Activated CD4-positive, alpha-beta memory T cell treated with anti-CD3 and anti-CD28 coated beads, Interleukin-2, amount 10 ng/mL, durations not matched to agents 7 days and 5 days (primary cell): Measurements from ENCODE around the gene NLRC4. TPM values are rescaled to one million over a fixed set of nuclear protein-coding genes. Genes with fewer than 3 reads are reported as not detected.
A peak's percentile ranks its signal among the peaks of the same experiment; 100 is the strongest.
"Not testable (repeated sequence)": the region's sequence is repeated elsewhere in the genome, so short reads cannot be mapped to it uniquely, and the experiment has no call there.

Source experiments
- CTCF ChIA-PET: fragments of 350-600 bp; sonication (Branson Sonifier 250); formaldehyde crosslinking; loops from one replicate; lab custom pipeline; 2021; ENCODE audit warnings: antibody characterized with exemption, inconsistent platforms; lab: Charles Lee
- POLR2A ChIA-PET: fragments of 350-600 bp; sonication (Branson Sonifier 250); formaldehyde crosslinking; loops from one replicate; lab custom pipeline; 2021; ENCODE audit warnings: antibody characterized with exemption; lab: Charles Lee
- DNase-seq: peaks from one replicate; pipeline ENCODE4 v3.0.0-alpha.2; 2020
- H3K27ac Mint-ChIP-seq: one replicate; pipeline ENCODE4 v1.8.0; 2021; ENCODE audit warnings: mild to moderate bottlenecking, mixed read lengths
- H3K27me3 Mint-ChIP-seq: one replicate; pipeline ENCODE4 v1.8.0; 2021; ENCODE audit warnings: mixed read lengths
- H3K36me3 Mint-ChIP-seq: one replicate; pipeline ENCODE4 v1.8.0; 2021; ENCODE audit warnings: low read depth, mixed read lengths
- H3K4me1 Mint-ChIP-seq: one replicate; pipeline ENCODE4 v1.8.0; 2021; ENCODE audit warnings: mixed read lengths
- H3K4me3 Mint-ChIP-seq: one replicate; pipeline ENCODE4 v1.8.0; 2021; ENCODE audit warnings: mild to moderate bottlenecking, mixed read lengths
- H3K9me3 Mint-ChIP-seq: one replicate; pipeline ENCODE4 v1.8.0; 2021; ENCODE audit warnings: mixed read lengths
- total RNA-seq, 2 experiments: library from RNA; stranded (reverse); gene quantifications; one replicate each; pipeline ENCODE4 v1.2.3, GENCODE V29; 2021

Gene NLRC4
- under 1 TPM; 0.08 to 0.30 TPM for total RNA-seq

DNA sequence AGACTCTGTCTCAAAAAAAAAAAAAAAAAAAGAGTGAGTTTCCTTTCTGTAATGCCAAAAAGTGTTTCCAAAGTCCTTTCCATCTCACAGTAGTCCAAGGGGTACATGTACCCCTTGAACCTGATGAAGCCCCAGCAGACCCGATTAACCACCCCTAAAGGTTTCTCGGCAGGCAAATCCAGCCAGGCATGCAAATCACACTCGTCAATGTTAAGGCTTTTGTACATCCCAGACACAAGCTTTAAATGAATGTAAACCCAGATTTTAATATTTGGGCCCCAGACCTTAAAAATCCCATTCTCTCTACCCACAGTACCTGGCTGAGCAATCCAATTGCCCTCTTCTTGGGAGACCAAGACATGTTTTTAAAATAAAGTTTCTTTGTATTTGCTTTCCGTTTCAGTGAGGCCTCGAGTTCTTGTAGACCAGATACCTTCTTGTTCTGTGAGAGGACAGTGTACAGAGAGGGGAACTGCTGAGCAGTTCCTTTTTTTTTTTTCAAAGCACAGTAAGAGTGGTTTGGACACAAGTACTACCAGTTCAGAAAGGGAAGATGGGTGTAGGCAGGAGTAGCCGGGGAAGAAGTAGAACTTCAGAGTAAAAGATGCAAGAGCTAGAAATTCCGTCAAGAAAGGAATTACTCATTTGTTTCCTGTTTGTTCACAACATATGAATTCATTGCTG lies at the start of gene NLRC4:
Gene NLRC4 (minus strand): TSS at position 465 of the 684 bp plus-strand sequence. CDS start 8,111 bp downstream, outside the sequence.
- Mint-ChIP-seq H3K27ac (peak within 1 kb of the TSS; percentile 70), H3K9me3 (no peaks in the 10 kb centered on the region), H3K27me3 (no peaks in the 10 kb centered on the region), H3K36me3 (no peaks in the 10 kb centered on the region), H3K4me1 (peaks cover 8% of the 10 kb centered on the region), H3K4me3 (peak within 1 kb of the TSS; percentile 39)
- ChIA-PET CTCF (no interaction called here), POLR2A (interaction anchor here (1.5 kb wide), 1 partner anchor 14 kb away, joined by 5 read pairs; the partner anchor contains the start of gene YIPF4)
- DNase-seq: no peak

GRCh38 chr2:32310577-32310976 lies 45.9 kb upstream of the NLRC4 start:
- H3K27ac Mint-ChIP-seq: no peak overlapping the region
- no peaks in the 10 kb centered on the region for H3K27me3 Mint-ChIP-seq
- POLR2A ChIA-PET: no interaction called here
- CTCF ChIA-PET: no interaction called here
- H3K4me3 Mint-ChIP-seq: no peak overlapping the region
- H3K36me3 Mint-ChIP-seq: peaks cover 8% of the 10 kb centered on the region
- no peak for DNase-seq
- no peaks in the 10 kb centered on the region for H3K9me3 Mint-ChIP-seq
- no peaks in the 10 kb centered on the region for H3K4me1 Mint-ChIP-seq

- H3K36me3 Mint-ChIP-seq: peaks cover 33% of the 10 kb centered on the region
- DNase-seq, H3K4me3 Mint-ChIP-seq, H3K27ac Mint-ChIP-seq, H3K4me1 Mint-ChIP-seq, H3K27me3 Mint-ChIP-seq, POLR2A ChIA-PET, CTCF ChIA-PET, H3K9me3 Mint-ChIP-seq: not testable (repeated sequence)
Measured at GRCh38 chr2:32293966-32294562, 29.4 kb upstream of the NLRC4 start.

- peaks cover 11% of the 10 kb centered on the region for H3K4me1 Mint-ChIP-seq
- H3K27me3 Mint-ChIP-seq, CTCF ChIA-PET, POLR2A ChIA-PET, H3K27ac Mint-ChIP-seq, DNase-seq, H3K4me3 Mint-ChIP-seq, H3K9me3 Mint-ChIP-seq: not testable (repeated sequence)
- peaks cover 29% of the 10 kb centered on the region for H3K36me3 Mint-ChIP-seq
Measured at GRCh38 chr2:32293493-32293892, 28.8 kb upstream of the NLRC4 start.

DNA sequence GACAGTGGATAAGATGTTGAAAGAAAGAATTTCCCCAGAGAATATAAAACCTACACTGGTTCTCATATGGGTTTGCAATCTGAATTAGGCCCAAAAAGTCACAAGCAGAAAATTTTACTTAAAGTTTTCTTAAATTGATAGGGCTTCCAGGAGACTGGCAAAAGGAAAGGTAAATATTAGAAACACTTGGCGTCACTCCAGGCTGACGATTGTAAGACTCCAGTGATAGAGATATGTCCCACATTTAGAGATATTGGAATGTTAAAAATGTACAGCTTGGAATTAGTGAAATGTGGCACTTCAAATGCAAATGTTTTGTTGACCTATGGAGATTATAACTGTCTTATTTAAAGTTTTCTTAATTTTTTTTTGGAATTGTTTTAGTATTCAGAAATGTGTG lies 27.1 kb upstream of the NLRC4 start:
- H3K27me3 Mint-ChIP-seq: no peaks in the 10 kb centered on the region
- H3K36me3 Mint-ChIP-seq: peaks cover 30% of the 10 kb centered on the region
- ChIA-PET POLR2A (no interaction called here), CTCF (no interaction called here)
- no peak for DNase-seq
- H3K4me3 Mint-ChIP-seq: no peak overlapping the region
- peaks cover 11% of the 10 kb centered on the region for H3K4me1 Mint-ChIP-seq
- H3K27ac Mint-ChIP-seq: no peak overlapping the region
- H3K9me3 Mint-ChIP-seq: no peaks in the 10 kb centered on the region

DNA sequence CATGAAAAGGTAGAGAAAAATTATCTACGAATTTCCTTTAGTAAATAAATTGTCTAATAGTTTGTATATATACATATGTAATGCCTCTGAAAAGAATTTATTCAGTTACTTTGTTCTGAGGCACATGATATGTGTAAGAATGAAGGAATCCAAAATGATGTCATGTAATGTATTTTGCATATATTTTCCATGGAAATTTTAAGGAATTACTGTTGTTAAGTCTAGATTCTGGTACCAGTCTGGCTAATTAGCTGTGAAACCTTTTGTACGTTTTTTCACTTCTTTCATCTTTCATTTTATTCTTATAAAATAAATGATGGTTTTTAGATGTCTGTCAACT lies 25.3 kb upstream of the NLRC4 start:
- no peaks in the 10 kb centered on the region for H3K27me3 Mint-ChIP-seq
- H3K27ac Mint-ChIP-seq: no peak overlapping the region
- H3K4me1 Mint-ChIP-seq: peaks cover 11% of the 10 kb centered on the region
- no peak overlapping the region for H3K4me3 Mint-ChIP-seq
- DNase-seq: no peak
- POLR2A ChIA-PET: interaction anchor here (1.6 kb wide), 1 partner anchor 10 kb away, joined by 6 read pairs; no protein-coding TSS in a partner anchor
- H3K9me3 Mint-ChIP-seq: no peaks in the 10 kb centered on the region
- CTCF ChIA-PET: no interaction called here
- H3K36me3 Mint-ChIP-seq: peaks cover 27% of the 10 kb centered on the region

DNA sequence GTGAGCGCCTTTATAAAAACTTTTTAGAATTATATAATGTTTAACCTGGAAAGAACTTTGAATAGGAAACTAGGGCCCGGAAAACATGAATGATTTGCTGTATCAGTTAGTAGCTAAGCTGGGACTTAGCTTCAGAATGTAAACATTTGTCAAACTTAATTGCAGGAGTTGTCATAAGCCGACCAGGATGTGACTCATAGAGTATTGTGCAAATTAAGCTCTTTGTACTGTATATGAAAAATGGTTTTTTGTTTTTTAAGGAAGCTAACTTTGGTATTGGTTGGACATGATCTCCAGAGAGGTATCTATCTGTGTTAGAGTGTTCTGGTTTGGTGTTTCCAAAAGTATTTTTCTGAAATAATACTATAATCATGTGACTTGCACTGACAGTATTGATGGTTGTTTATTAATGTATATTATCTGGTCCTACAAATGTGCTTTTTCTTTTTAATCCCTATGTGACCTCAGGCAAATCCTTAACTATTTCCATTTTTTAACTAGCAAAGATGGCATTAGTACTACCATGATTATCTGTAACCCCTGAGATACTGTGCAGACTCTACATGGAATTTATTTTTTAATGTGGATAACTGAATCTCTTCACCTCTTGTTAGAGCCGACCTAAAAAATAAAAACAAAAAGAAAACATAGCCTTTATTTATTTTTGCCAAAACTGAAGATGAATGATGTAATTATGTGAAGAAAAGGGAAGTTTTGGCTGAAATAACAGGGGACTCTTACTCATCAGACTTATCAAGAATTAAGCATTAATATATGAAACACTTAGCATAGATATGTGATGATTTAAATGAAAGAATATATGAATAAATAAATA lies 24.7 kb upstream of the NLRC4 start:
- no peaks in the 10 kb centered on the region for H3K9me3 Mint-ChIP-seq

DNA sequence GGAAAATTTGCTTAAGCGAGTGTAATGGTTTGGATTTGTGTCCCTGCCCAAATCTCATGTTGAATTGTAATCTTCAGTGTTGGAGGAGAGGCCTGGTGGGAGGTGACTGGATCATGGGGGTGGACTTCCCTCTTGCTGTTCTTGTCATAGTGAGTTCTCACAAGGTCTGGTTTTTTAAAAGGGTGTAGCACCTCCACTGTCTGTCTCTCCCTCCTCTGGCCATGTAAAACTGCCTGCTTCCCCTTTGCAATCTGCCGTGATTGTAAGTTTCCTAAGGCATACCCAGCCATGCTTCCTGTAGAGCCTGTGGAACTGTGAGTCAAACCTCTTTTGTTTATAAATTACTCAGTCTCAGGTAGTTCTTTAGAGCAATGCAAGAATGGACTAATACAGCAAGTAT lies 19.6 kb upstream of the NLRC4 start:
- DNase-seq: no peak
- H3K36me3 Mint-ChIP-seq: peaks cover 39% of the 10 kb centered on the region
- H3K9me3 Mint-ChIP-seq: no peaks in the 10 kb centered on the region
- H3K4me1 Mint-ChIP-seq: peaks cover 27% of the 10 kb centered on the region
- H3K27me3 Mint-ChIP-seq: no peaks in the 10 kb centered on the region
- ChIA-PET POLR2A (interaction anchor here (0.7 kb wide), 1 partner anchor 78 kb away, joined by 3 read pairs; no protein-coding TSS in a partner anchor), CTCF (no interaction called here)
- H3K4me3 Mint-ChIP-seq: no peak overlapping the region
- H3K27ac Mint-ChIP-seq: no peak overlapping the region

More for the DNA sequence above, 24.7 kb upstream of the NLRC4 start:
- no peak for DNase-seq
- no peaks in the 10 kb centered on the region for H3K27me3 Mint-ChIP-seq
- peaks cover 17% of the 10 kb centered on the region for H3K4me1 Mint-ChIP-seq
- ChIA-PET CTCF (no interaction called here), POLR2A (interaction anchor here (0.6 to 1.6 kb wide), 3 partner anchors 9 to 123 kb away, joined by 3 to 6 read pairs (median 3); partner anchors contain the start of gene SLC30A6)
- no peak overlapping the region for H3K4me3 Mint-ChIP-seq
- peaks cover 30% of the 10 kb centered on the region for H3K36me3 Mint-ChIP-seq
- H3K27ac Mint-ChIP-seq: no peak overlapping the region

DNA sequence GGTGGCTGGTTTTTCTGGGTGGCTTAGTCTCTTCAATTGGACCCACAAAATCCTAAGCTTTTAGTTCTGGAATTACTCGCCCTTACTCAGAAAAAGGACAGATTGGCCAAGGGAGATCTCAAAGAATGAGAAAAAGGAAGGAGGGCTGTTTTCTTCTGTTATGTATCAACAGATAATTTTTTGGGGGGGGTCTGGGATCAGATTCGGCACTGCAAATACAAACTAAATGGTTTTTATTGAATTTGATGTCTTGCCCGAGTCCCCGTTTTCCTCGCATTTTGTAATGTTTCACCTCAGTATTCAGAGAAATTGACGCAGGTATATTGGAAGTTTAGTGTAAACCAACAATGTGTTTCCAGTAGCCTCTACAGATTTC lies 13.8 kb upstream of the NLRC4 start:
- Mint-ChIP-seq H3K4me1 (peaks cover 26% of the 10 kb centered on the region), H3K4me3 (peak overlapping the region; percentile 81), H3K36me3 (peaks cover 19% of the 10 kb centered on the region), H3K9me3 (no peaks in the 10 kb centered on the region), H3K27me3 (peaks cover 5% of the 10 kb centered on the region), H3K27ac (peak overlapping the region; percentile 88)
- CTCF ChIA-PET: no interaction called here
- POLR2A ChIA-PET: interaction anchor here (0.8 to 2.5 kb wide), 7 partner anchors 9 to 267 kb away, joined by 3 to 8 read pairs (median 3); partner anchors contain the start of genes NLRC4 and SLC30A6
- no peak for DNase-seq

DNA sequence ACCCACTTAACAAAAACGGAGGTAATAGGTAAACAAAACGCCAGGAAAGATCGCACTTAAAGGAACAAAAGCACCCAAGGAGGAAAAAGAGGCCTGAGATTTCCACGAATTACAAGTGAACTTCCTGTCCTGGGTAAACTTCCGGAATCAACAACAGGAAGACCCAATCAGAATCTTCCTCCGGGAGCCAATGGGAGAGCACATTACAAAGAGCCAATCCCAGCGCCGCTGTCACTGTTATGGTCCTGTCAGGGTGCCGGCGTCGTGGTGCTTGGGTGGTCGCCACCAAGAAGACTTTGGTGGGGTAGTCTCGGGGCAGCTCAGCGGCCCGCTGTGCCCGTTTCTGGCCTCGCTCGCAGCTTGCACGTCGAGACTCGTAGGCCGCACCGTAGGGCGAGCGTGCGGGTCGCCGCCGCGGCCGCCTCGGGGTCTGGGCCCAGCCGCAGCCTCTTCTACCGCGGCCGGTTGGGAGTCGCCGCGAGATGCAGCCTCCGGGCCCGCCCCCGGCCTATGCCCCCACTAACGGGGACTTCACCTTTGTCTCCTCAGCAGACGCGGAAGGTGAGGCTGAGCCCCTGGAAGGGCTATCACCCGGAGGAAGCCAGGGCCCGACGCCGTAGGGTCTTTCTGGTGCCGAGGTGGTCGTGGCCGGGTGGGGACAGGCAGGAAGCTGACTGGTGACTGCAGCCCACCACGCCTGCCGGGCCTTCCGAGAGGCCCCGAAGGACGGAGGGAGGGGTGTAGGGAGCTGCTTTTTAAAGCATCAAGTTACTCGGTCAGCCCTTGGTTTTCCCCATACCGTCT lies 13.2 kb upstream of the NLRC4 start, which contains the start of gene YIPF4:
Gene YIPF4 (plus strand): TSS at position 231 of the 804 bp plus-strand sequence. CDS start 252 bp downstream, at position 483.
- peaks cover 22% of the 10 kb centered on the region for H3K4me1 Mint-ChIP-seq
- H3K27me3 Mint-ChIP-seq: peaks cover 5% of the 10 kb centered on the region
- H3K4me3 Mint-ChIP-seq: peak within 1 kb of the TSS; percentile 81
- POLR2A ChIA-PET: interaction anchor here (0.8 to 2.5 kb wide), 9 partner anchors 10 to 266 kb away, joined by 3 to 8 read pairs (median 3); partner anchors contain the start of genes NLRC4 and SLC30A6
- peak within 1 kb of the TSS; percentile 88 for H3K27ac Mint-ChIP-seq
- DNase-seq: peak; percentile 88
- peaks cover 13% of the 10 kb centered on the region for H3K36me3 Mint-ChIP-seq
- CTCF ChIA-PET: interaction anchor here (0.5 kb wide), 1 partner anchor 103 kb away, joined by 6 read pairs; no protein-coding TSS in a partner anchor
- no peaks in the 10 kb centered on the region for H3K9me3 Mint-ChIP-seq

DNA sequence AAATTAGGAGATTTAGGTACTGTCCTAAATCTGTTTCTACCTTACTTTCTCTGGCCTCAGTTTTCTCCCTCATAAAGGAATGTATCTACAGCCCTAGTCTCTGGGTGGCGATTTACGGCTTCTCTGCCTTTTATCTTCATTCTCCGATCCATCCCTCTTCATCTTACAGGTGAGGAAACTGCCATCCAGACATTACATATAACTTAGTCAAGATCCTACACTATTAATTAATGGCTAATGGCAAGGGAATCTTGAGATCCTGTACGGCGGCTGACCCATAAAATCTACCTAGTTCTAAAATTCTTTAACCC lies 12.6 kb upstream of the NLRC4 start:
- ChIA-PET POLR2A (interaction anchor here (0.7 to 2.5 kb wide), 6 partner anchors 11 to 266 kb away, joined by 3 to 5 read pairs (median 3); partner anchors contain the start of genes BIRC6 and NLRC4), CTCF (interaction anchor here (0.5 kb wide), 1 partner anchor 104 kb away, joined by 6 read pairs; no protein-coding TSS in a partner anchor)
- Mint-ChIP-seq H3K4me3 (peak overlapping the region; percentile 81), H3K4me1 (peaks cover 22% of the 10 kb centered on the region), H3K27me3 (peaks cover 5% of the 10 kb centered on the region), H3K9me3 (no peaks in the 10 kb centered on the region), H3K36me3 (peaks cover 13% of the 10 kb centered on the region), H3K27ac (peak overlapping the region; percentile 88)
- DNase-seq: no peak

GRCh38 chr2:32275790-32276189 lies 11.1 kb upstream of the NLRC4 start:
- CTCF ChIA-PET, H3K9me3 Mint-ChIP-seq, H3K27me3 Mint-ChIP-seq, H3K36me3 Mint-ChIP-seq, DNase-seq, H3K27ac Mint-ChIP-seq, POLR2A ChIA-PET, H3K4me3 Mint-ChIP-seq: not testable (repeated sequence)
- peaks cover 19% of the 10 kb centered on the region for H3K4me1 Mint-ChIP-seq
